Transverse colon (tissue), 4 donors: Measurements from ENCODE around the gene RIN3.

Experiments used
- POLR2A ChIP-seq: fragments of 450-650 bp; IDR thresholded peaks from one replicate; pipeline ENCODE4 v1.6.1; 2016; ENCODE audit warnings: antibody characterized with exemption, mild to moderate bottlenecking, moderate library complexity
- POLR2AphosphoS5 ChIP-seq, 3 donors: sonication (generic); formaldehyde crosslinking; IDR thresholded peaks; one replicate each; pipeline ENCODE4 v1.6.1; 2016; ENCODE audit warnings: antibody characterized with exemption in 3 of 3
- TF ChIP-seq, protein P1 (sequence below), 5 experiments: fragments of 200-600 bp in 3 of 5; fragments of 450-650 bp in 2 of 5; sonication (generic) in 3 of 5; IDR thresholded peaks; 1 replicate in 2 of 5; 2 replicates in 3 of 5; pipeline ENCODE4 v1.5.1; 2016 to 2017; ENCODE audit warnings: antibody characterized with exemption in 5 of 5, inconsistent platforms in 3 of 5, mild to moderate bottlenecking in 2 of 5, moderate library complexity in 1 of 5

DNA sequence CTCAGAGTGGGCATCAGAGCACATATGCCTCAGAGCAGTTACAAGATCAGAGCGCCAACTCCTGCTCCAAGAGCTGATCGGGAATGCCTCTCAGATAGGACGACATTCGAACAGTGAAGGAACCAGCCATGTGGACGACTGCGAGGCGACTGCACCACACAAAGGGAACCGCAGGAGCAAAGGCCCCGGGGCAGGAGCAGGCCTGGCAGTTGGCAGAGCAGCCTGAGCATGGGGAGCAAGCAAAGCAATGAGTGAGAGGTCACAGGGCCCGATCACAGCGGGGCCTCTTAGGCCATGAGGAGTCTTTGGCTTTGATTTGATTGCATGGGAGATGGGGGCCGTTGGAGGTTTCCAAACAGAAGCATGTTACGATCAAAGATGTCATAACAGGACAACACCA lies 144.6 kb downstream of the RIN3 start:
- TF ChIP-seq, protein P1, sequence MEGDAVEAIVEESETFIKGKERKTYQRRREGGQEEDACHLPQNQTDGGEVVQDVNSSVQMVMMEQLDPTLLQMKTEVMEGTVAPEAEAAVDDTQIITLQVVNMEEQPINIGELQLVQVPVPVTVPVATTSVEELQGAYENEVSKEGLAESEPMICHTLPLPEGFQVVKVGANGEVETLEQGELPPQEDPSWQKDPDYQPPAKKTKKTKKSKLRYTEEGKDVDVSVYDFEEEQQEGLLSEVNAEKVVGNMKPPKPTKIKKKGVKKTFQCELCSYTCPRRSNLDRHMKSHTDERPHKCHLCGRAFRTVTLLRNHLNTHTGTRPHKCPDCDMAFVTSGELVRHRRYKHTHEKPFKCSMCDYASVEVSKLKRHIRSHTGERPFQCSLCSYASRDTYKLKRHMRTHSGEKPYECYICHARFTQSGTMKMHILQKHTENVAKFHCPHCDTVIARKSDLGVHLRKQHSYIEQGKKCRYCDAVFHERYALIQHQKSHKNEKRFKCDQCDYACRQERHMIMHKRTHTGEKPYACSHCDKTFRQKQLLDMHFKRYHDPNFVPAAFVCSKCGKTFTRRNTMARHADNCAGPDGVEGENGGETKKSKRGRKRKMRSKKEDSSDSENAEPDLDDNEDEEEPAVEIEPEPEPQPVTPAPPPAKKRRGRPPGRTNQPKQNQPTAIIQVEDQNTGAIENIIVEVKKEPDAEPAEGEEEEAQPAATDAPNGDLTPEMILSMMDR (IDR thresholded peaks at IDR 0.05) = no peak
- TF ChIP-seq POLR2A (no peak), POLR2AphosphoS5 (IDR thresholded peaks at IDR 0.05) (no peak)
